Activated CD8-positive, alpha-beta memory T cell treated with anti-CD3 and anti-CD28 coated beads, Interleukin-2, amount 10 ng/mL, durations not matched to agents 7 days and 5 days (primary cell): Measurements from ENCODE around the gene ADAD2. TPM values are rescaled to one million over a fixed set of nuclear protein-coding genes. Genes with fewer than 3 reads are reported as not detected.

Source experiments
- ATAC-seq: fragments of 150-1000 bp; cut with Tn5 transposase; one replicate; pipeline ENCODE4 v1.10.0; 2021; ENCODE audit warnings: moderate library complexity
- CTCF ChIA-PET: fragments of 350-600 bp; sonication (Branson Sonifier 250); formaldehyde crosslinking; loops from one replicate; lab custom pipeline; 2021; ENCODE audit warnings: antibody characterized with exemption; lab: Charles Lee
- DNase-seq: peaks from one replicate; pipeline ENCODE4 v3.0.0-alpha.2; 2020
- H3K27ac Mint-ChIP-seq: one replicate; pipeline ENCODE4 v1.8.0; 2021; ENCODE audit warnings: mild to moderate bottlenecking, mixed read lengths
- H3K27me3 Mint-ChIP-seq: one replicate; pipeline ENCODE4 v1.8.0; 2021; ENCODE audit warnings: mixed read lengths
- H3K36me3 Mint-ChIP-seq: one replicate; pipeline ENCODE4 v1.8.0; 2021; ENCODE audit warnings: mild to moderate bottlenecking, mixed read lengths
- H3K4me1 Mint-ChIP-seq: one replicate; pipeline ENCODE4 v1.8.0; 2021; ENCODE audit warnings: mixed read lengths
- H3K4me3 Mint-ChIP-seq: one replicate; pipeline ENCODE4 v1.8.0; 2021; ENCODE audit warnings: mild to moderate bottlenecking, moderate library complexity, mixed read lengths
- H3K9me3 Mint-ChIP-seq: one replicate; pipeline ENCODE4 v1.8.0; 2022; ENCODE audit warnings: low read depth, mixed read lengths
- total RNA-seq, 2 experiments: library from RNA; stranded (reverse); gene quantifications; one replicate each; pipeline ENCODE4 v1.2.3, GENCODE V29; 2021

Gene ADAD2
- total RNA-seq, result not detected

DNA sequence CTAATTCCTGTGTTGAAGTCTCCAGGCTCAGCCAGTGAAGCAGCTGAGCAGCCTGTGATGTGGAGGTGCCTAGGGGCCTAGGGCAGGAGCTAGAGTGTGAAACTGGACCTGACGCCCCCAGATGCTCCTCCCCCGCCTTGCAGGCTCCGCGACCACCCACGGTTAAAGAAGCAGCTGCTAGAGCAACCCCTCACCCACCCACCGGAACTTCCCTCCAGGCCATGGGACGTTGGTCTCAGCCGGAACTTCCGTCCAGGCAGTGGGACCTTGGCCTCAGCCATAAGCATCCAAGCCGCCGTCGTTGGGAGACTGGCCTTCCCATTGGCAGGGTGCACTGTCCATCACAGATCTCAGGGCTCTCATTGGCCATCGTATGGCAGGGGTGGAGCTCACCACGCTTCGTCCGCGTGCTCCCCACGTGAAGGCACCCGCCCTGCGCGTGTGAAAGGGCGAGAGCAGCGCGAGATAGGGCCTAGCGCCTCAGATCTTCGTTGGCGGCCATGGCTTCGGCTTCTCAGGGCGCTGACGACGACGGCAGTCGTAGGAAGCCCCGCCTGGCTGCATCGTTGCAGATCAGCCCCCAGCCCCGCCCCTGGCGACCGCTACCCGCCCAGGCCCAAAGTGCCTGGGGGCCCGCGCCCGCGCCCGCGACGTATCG is at the start of gene ADAD2:
Gene ADAD2 (plus strand): TSS at position 427 of the 658 bp plus-strand sequence. CDS start 74 bp downstream, at position 501.
- no peaks in the 10 kb centered on the region for H3K36me3 Mint-ChIP-seq
- CTCF ChIA-PET, result no interaction called here

DNA sequence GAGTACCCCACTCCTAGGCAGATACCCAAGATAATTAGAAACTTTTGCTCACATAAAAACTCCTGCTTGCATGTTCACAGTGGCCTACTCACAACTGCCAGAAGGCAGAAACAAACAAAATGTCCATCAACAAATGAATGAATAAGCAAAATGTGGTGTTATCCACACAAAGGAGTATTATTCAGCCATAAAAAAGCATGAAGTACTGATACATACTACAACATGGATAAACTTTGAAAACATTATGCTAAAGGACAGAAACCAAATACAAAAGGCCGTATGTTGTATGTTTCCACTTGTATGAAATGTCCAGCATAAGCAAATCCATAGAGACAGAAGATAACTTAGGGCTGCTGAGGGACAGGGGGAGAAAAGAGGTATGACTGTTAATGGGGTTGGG is 47.9 kb upstream of the ADAD2 start:
- H3K27ac Mint-ChIP-seq, result no peak overlapping the region

More for the DNA sequence above, at the start of gene ADAD2:
- DNase-seq (no peak), ATAC-seq (no peak)
- H3K27ac Mint-ChIP-seq, result no peak within 1 kb of the TSS
- H3K27me3 Mint-ChIP-seq, result no peaks in the 10 kb centered on the region
- H3K4me3 Mint-ChIP-seq, result no peak within 1 kb of the TSS
- no peaks in the 10 kb centered on the region for H3K9me3 Mint-ChIP-seq
- H3K4me1 Mint-ChIP-seq, result peaks cover 17% of the 10 kb centered on the region

GRCh38 chr16:84143784-84144199 is 47.2 kb upstream of the ADAD2 start:
- H3K4me1 Mint-ChIP-seq, result peaks cover 25% of the 10 kb centered on the region
- H3K36me3 Mint-ChIP-seq, result peaks cover 4% of the 10 kb centered on the region
- peak overlapping the region; percentile 90 for H3K4me3 Mint-ChIP-seq
- H3K27ac Mint-ChIP-seq, result peak overlapping the region; percentile 86
- CTCF ChIA-PET, result interaction anchor here (1.7 to 3.1 kb wide), 2 partner anchors 43 to 59 kb away, joined by 5 to 13 read pairs; partner anchors contain the start of gene TAF1C
- no peaks in the 10 kb centered on the region for H3K9me3 Mint-ChIP-seq
- ATAC-seq (no peak), DNase-seq (no peak)
- H3K27me3 Mint-ChIP-seq, result peaks cover 9% of the 10 kb centered on the region

More for the DNA sequence above, 47.9 kb upstream of the ADAD2 start:
- Mint-ChIP-seq H3K36me3 (peaks cover 4% of the 10 kb centered on the region), H3K4me1 (peaks cover 30% of the 10 kb centered on the region), H3K9me3 (no peaks in the 10 kb centered on the region), H3K27me3 (peaks cover 7% of the 10 kb centered on the region), H3K4me3 (peak overlapping the region; percentile 8)
- ATAC-seq, result no peak
- CTCF ChIA-PET, result interaction anchor here (1.1 to 3.1 kb wide), 4 partner anchors 26 to 58 kb away, joined by 3 to 13 read pairs (median 4); partner anchors contain the start of genes MBTPS1 and TAF1C
- DNase-seq, result no peak

- ATAC-seq, result peak; percentile 64
- CTCF ChIA-PET, result interaction anchor here (0.7 to 3.1 kb wide), 7 partner anchors 12 to 60 kb away, joined by 3 to 13 read pairs (median 5); partner anchors contain the start of genes MBTPS1 and TAF1C
- peaks cover 3% of the 10 kb centered on the region for H3K36me3 Mint-ChIP-seq
- DNase-seq, result peak; percentile 70
- peak overlapping the region; percentile 90 for H3K4me3 Mint-ChIP-seq
- peak overlapping the region; percentile 86 for H3K27ac Mint-ChIP-seq
- H3K27me3 Mint-ChIP-seq, result peaks cover 9% of the 10 kb centered on the region
- peaks cover 19% of the 10 kb centered on the region for H3K4me1 Mint-ChIP-seq
- H3K9me3 Mint-ChIP-seq, result no peaks in the 10 kb centered on the region
These were observed 46.6 kb upstream of the ADAD2 start for GRCh38 chr16:84144209-84144858.

DNA sequence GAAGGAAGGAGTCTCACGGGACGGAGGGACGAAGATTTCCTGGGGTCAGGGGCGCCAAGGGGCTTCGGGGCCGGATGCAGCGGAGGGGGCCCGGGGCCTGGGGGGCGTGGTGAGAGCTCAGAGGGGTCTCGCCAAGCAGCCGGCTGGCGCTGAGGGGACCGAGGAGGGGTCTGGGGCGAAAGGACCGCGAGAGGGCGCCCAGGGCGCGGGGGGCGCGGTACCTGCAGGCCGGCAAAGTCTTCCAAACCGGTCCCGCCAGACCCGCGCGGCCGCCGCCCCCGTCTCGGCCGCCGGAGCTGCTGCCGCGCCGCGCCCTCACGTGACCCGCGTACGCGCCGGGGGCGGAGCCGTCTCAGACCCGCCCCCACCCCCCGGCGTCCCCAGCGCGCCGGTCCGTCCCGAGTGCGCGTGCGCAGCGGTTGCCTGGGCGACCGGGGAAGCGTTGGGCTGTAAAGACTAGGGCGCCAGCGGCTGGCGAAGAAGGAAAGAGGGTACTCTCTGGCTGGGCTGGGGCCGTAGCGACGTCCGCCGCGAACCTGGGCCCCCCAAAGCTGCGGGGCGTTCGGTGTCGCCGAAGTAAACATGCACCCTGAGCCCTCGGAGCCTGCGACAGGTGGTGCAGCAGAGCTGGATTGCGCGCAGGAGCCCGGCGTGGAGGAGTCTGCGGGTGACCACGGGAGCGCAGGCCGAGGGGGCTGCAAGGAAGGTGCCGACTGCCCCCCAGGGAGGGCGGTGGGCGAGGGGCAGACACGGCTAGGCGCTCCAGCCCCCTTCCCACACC is 45.9 kb upstream of the ADAD2 start, which contains the start of the genes DNAAF1 and HSDL1:
Gene DNAAF1 (plus strand): TSS at position 450 of the 781 bp plus-strand sequence. CDS start 133 bp downstream, at position 583.
Gene HSDL1 (minus strand): TSS at position 319 of the 781 bp plus-strand sequence. CDS start 13,856 bp downstream, outside the sequence.
- ATAC-seq (peak; percentile 91), DNase-seq (peak; percentile 93)
- Mint-ChIP-seq H3K27ac (peak within 1 kb of the TSS; percentile 86), H3K36me3 (peaks cover 2% of the 10 kb centered on the region), H3K9me3 (no peaks in the 10 kb centered on the region), H3K4me1 (peaks cover 14% of the 10 kb centered on the region), H3K4me3 (peak within 1 kb of the TSS; percentile 90), H3K27me3 (peaks cover 12% of the 10 kb centered on the region)
- CTCF ChIA-PET, result interaction anchor here (0.6 to 3.1 kb wide), 8 partner anchors 13 to 356 kb away, joined by 3 to 13 read pairs (median 4); partner anchors contain the start of genes MBTPS1 and TAF1C

- CTCF ChIA-PET, result interaction anchor here (1.1 to 1.6 kb wide), 3 partner anchors 24 to 66 kb away, joined by 3 to 4 read pairs (median 3); partner anchors contain the start of gene TAF1C
- Mint-ChIP-seq H3K36me3 (no peaks in the 10 kb centered on the region), H3K27me3 (peaks cover 42% of the 10 kb centered on the region), H3K4me1 (no peaks in the 10 kb centered on the region), H3K4me3 (no peak overlapping the region), H3K9me3 (no peaks in the 10 kb centered on the region), H3K27ac (no peak overlapping the region)
- ATAC-seq (no peak), DNase-seq (no peak)
These were observed 40.0 kb upstream of the ADAD2 start for GRCh38 chr16:84150926-84151325.

DNA sequence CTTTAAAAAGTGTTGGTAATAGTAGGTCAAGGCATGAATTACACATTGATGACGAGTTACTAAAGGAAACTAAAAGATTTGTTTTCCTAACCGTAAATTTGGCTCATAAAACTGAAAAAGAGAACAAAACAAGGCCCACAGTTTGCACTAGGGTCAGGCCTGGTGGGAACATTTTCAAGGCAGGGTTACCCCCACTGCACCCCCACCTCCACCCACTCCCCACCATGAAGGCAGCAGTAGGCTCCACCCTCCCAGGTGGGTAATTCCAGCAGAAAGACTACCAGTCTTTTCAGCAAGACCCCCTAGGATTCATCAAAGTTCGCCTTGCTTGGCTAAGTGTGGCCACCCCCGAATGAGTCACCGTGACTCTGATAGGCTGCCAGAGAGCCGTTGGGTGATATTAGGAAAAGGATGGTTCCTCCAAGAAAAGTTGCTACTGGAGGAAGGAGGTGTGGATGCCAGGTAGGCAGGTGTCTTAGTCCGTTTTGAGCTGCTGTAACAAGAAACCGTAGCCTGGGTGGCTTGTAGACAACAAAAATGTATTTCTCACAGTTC is 37.2 kb upstream of the ADAD2 start:
- Mint-ChIP-seq H3K9me3 (no peaks in the 10 kb centered on the region), H3K36me3 (no peaks in the 10 kb centered on the region), H3K27me3 (peaks cover 56% of the 10 kb centered on the region), H3K4me3 (no peak overlapping the region), H3K4me1 (no peaks in the 10 kb centered on the region), H3K27ac (no peak overlapping the region)
- CTCF ChIA-PET, result interaction anchor here (1.1 kb wide), 1 partner anchor 37 kb away, joined by 3 read pairs; the partner anchor contains the start of gene MBTPS1
- ATAC-seq (no peak), DNase-seq (no peak)

DNA sequence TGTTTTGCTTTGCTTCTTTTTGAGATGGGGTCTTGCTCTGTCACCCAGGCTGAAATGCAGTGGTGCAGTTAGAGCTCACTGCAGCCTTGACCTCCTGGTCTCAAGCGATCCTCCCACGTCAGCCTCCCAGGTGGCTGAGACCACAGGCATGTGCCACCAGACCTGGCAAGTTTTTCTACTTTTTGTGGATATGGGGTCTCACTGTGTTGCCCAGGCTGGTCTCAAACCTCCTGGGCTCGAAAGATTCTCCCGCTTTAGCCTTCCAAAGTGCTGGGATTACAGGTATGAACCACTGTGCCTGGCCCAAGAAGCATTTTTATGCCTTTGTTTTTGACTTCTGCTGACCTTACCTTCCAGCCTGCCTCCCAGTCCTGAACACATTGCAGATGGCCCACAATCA is 35.7 kb upstream of the ADAD2 start:
- no peak for ATAC-seq

DNA sequence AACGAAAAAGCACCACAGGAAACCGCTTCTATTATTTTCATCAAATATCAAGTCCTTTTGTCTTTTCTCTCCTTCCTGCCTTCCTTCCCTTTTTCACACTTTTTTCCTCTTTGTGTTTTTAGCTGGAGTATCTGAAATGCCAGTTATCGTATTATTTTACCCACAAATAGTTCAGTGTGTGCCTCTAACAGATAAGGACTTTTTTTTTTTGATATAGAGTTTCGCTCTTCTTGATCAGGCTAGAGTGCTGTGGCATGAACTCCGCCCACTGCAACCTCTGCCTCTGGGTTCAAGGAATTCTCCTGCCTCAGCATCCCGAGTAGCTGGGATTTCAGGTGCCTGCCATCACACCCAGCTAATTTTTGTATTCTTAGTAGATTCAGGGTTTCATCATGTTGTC is 35.2 kb upstream of the ADAD2 start:
- ATAC-seq, result no peak
- no peaks in the 10 kb centered on the region for H3K9me3 Mint-ChIP-seq
- no peak for DNase-seq
- peaks cover 63% of the 10 kb centered on the region for H3K27me3 Mint-ChIP-seq
- no peak overlapping the region for H3K4me3 Mint-ChIP-seq
- H3K4me1 Mint-ChIP-seq, result no peaks in the 10 kb centered on the region
- H3K27ac Mint-ChIP-seq, result no peak overlapping the region
- H3K36me3 Mint-ChIP-seq, result no peaks in the 10 kb centered on the region
- CTCF ChIA-PET, result interaction anchor here (0.9 to 1.4 kb wide), 2 partner anchors 11 to 31 kb away, joined by 3 to 4 read pairs; partner anchors contain the start of gene TAF1C

More for the DNA sequence above, 35.7 kb upstream of the ADAD2 start:
- no peaks in the 10 kb centered on the region for H3K4me1 Mint-ChIP-seq
- no peak for DNase-seq
- H3K36me3 Mint-ChIP-seq, result no peaks in the 10 kb centered on the region
- no peak overlapping the region for H3K27ac Mint-ChIP-seq
- no peak overlapping the region for H3K4me3 Mint-ChIP-seq
- CTCF ChIA-PET, result interaction anchor here (0.9 to 1.4 kb wide), 2 partner anchors 12 to 32 kb away, joined by 3 to 4 read pairs; partner anchors contain the start of gene TAF1C
- H3K9me3 Mint-ChIP-seq, result no peaks in the 10 kb centered on the region
- H3K27me3 Mint-ChIP-seq, result peaks cover 65% of the 10 kb centered on the region

GRCh38 chr16:84156342-84156784 is 34.6 kb upstream of the ADAD2 start:
- Mint-ChIP-seq H3K36me3 (no peaks in the 10 kb centered on the region), H3K4me3 (no peak overlapping the region), H3K4me1 (no peaks in the 10 kb centered on the region), H3K9me3 (no peaks in the 10 kb centered on the region), H3K27ac (no peak overlapping the region), H3K27me3 (peaks cover 57% of the 10 kb centered on the region)
- ATAC-seq, result no peak
- CTCF ChIA-PET, result interaction anchor here (0.7 to 1.4 kb wide), 4 partner anchors 11 to 77 kb away, joined by 3 to 4 read pairs (median 3); partner anchors contain the start of gene TAF1C
- no peak for DNase-seq

- H3K36me3 Mint-ChIP-seq, result no peaks in the 10 kb centered on the region
- H3K27me3 Mint-ChIP-seq, result peaks cover 70% of the 10 kb centered on the region
- no peak overlapping the region for H3K27ac Mint-ChIP-seq
- H3K4me1 Mint-ChIP-seq, result no peaks in the 10 kb centered on the region
- no peak overlapping the region for H3K4me3 Mint-ChIP-seq
- CTCF ChIA-PET, result no interaction called here
- H3K9me3 Mint-ChIP-seq, result no peaks in the 10 kb centered on the region
- DNase-seq (no peak), ATAC-seq (no peak)
These were observed 31.9 kb upstream of the ADAD2 start for GRCh38 chr16:84159007-84159406.

GRCh38 chr16:84159800-84160199 is 31.2 kb upstream of the ADAD2 start:
- peaks cover 73% of the 10 kb centered on the region for H3K27me3 Mint-ChIP-seq
- no peak for DNase-seq
- no peaks in the 10 kb centered on the region for H3K36me3 Mint-ChIP-seq
- H3K4me3 Mint-ChIP-seq, result no peak overlapping the region
- H3K27ac Mint-ChIP-seq, result no peak overlapping the region
- ATAC-seq, result no peak
- H3K4me1 Mint-ChIP-seq, result no peaks in the 10 kb centered on the region
- CTCF ChIA-PET, result no interaction called here
- no peaks in the 10 kb centered on the region for H3K9me3 Mint-ChIP-seq
